NB4 (cell line): Measurements from ENCODE around the gene LRP10.

Experiments
- CTCF ChIP-seq: IDR thresholded peaks from one replicate; pipeline ENCODE4 v1.5.1; 2012; ENCODE audit warnings: low read depth, low read length
- MAX ChIP-seq: IDR thresholded peaks from 2 replicates; pipeline ENCODE4 v1.6.1; 2011; ENCODE audit warnings: low read depth, low read length
- MYC ChIP-seq: IDR thresholded peaks from 2 replicates; pipeline ENCODE4 v1.6.1; 2011; ENCODE audit warnings: low read depth, low read length
- POLR2A ChIP-seq: IDR thresholded peaks from 2 replicates; pipeline ENCODE4 v1.6.1; 2011; ENCODE audit warnings: mild to moderate bottlenecking; ENCODE audit not compliant: insufficient read length; ENCODE audit errors: extremely low read depth

- no peak for TF ChIP-seq POLR2A
- no peak for TF ChIP-seq CTCF
- TF ChIP-seq MYC, result no peak
- TF ChIP-seq MAX, result no peak
Measured at GRCh38 chr14:22893706-22894105, 22.2 kb downstream of the LRP10 start.
